Lower leg skin (tissue), 3 donors: Measurements from ENCODE around the gene NUCB1.

Source experiments
- POLR2A ChIP-seq, 2 donors: fragments of 450-650 bp; IDR thresholded peaks; one replicate each; pipeline ENCODE4 v1.6.1; 2016 to 2017; ENCODE audit warnings: antibody characterized with exemption in 2 of 2, mild to moderate bottlenecking in 1 of 2, moderate library complexity in 1 of 2
- TF ChIP-seq, protein P1 (sequence below), 3 donors: fragments of 450-650 bp; IDR thresholded peaks; one replicate each; pipeline ENCODE4 v1.5.1; 2016; ENCODE audit warnings: antibody characterized with exemption in 3 of 3, mild to moderate bottlenecking in 3 of 3, moderate library complexity in 2 of 3

DNA sequence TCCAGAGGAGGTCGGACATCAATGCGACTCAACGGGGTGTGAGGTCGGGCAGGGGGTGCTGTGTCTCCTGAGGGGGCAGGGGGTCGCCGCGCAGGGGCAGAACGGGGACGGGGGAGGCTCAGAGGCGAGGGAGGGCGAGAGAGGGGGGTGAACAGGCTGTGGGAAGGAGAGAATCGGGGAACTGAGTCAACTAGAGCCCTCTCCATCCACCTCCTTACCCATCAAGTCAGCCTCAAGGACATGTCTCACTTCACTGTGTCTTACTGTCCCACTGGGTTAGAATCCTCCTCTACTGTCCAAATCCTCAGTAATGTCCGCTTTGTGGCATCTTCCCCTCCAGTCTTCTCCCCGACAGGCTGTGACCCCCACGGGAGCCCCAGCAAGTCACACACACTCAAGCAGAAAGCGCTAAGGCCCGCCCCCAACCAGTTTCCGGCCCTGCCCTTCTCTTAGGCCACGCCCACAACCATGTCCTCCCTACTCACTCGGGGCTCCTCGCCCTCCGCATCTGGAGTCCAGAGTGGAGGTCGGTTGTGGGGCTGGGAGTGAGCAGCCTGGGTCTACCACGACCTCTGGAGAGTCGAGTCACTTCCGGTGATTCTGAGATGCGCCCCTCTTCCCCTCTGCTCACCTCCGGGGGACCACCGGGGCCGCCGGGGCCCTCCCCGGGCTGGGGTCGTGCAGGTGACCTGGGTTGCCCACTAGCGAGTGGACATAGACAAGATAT, 41.0 kb upstream of the NUCB1 start:
- TF ChIP-seq, protein P1, sequence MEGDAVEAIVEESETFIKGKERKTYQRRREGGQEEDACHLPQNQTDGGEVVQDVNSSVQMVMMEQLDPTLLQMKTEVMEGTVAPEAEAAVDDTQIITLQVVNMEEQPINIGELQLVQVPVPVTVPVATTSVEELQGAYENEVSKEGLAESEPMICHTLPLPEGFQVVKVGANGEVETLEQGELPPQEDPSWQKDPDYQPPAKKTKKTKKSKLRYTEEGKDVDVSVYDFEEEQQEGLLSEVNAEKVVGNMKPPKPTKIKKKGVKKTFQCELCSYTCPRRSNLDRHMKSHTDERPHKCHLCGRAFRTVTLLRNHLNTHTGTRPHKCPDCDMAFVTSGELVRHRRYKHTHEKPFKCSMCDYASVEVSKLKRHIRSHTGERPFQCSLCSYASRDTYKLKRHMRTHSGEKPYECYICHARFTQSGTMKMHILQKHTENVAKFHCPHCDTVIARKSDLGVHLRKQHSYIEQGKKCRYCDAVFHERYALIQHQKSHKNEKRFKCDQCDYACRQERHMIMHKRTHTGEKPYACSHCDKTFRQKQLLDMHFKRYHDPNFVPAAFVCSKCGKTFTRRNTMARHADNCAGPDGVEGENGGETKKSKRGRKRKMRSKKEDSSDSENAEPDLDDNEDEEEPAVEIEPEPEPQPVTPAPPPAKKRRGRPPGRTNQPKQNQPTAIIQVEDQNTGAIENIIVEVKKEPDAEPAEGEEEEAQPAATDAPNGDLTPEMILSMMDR (IDR thresholded peaks at IDR 0.05) = no peak
- TF ChIP-seq POLR2A (IDR thresholded peaks at IDR 0.05) = no peak
